HepG2 (cell line): Measurements from ENCODE around the gene IPPK. TPM values are rescaled to one million over a fixed set of nuclear protein-coding genes. Genes with fewer than 3 reads are reported as not detected.
A peak's percentile ranks its signal among the peaks of the same experiment; 100 is the strongest.

ENCODE experiments used
- ATRX ChIP-seq: sonication (generic); formaldehyde crosslinking; IDR thresholded peaks from 2 replicates; pipeline ENCODE4 v1.4.0; 2020; ENCODE audit warnings: missing genetic modification reagents, borderline replicate concordance
- HOXA5 ChIP-seq: sonication (generic); formaldehyde crosslinking; IDR thresholded peaks from 2 replicates; pipeline ENCODE4 v1.4.0; 2020; ENCODE audit warnings: missing genetic modification reagents
- MED8 ChIP-seq: sonication (generic); formaldehyde crosslinking; IDR thresholded peaks from 2 replicates; pipeline ENCODE4 v1.8.1; 2023; ENCODE audit warnings: mild to moderate bottlenecking, missing genetic modification reagents; ENCODE audit not compliant: insufficient replicate concordance
- NFYC ChIP-seq: IDR thresholded peaks from 2 replicates; pipeline ENCODE4 v1.6.1; 2016; ENCODE audit warnings: missing genetic modification reagents, missing compliant biosample characterization
- STAT6 ChIP-seq: sonication (generic); formaldehyde crosslinking; IDR thresholded peaks from 2 replicates; pipeline ENCODE4 v1.4.0; 2020; ENCODE audit warnings: missing genetic modification reagents, mild to moderate bottlenecking, borderline replicate concordance
- ZBTB3 ChIP-seq: sonication (generic); formaldehyde crosslinking; IDR thresholded peaks from 2 replicates; pipeline ENCODE4 v1.4.0; 2020; ENCODE audit warnings: low read depth, mild to moderate bottlenecking, moderate library complexity, missing genetic modification reagents, borderline replicate concordance
- ZBTB40 ChIP-seq, 2 experiments: fragments of 450-650 bp in 1 of 2; sonication (generic) in 1 of 2; formaldehyde crosslinking in 1 of 2; IDR thresholded peaks; 2 replicates each; pipeline versions ENCODE4 v1.6.1 to v1.8.0; 2016 to 2022; ENCODE audit warnings: antibody characterized with exemption in 1 of 2, mild to moderate bottlenecking in 1 of 2, missing genetic modification reagents in 1 of 2
- ZEB1 ChIP-seq: IDR thresholded peaks from 2 replicates; pipeline ENCODE4 v1.6.1; 2012; ENCODE audit warnings: mild to moderate bottlenecking, low read depth, inconsistent platforms; ENCODE audit not compliant: insufficient replicate concordance
- ZMYM2 ChIP-seq: sonication (generic); formaldehyde crosslinking; IDR thresholded peaks from 2 replicates; pipeline ENCODE4 v1.8.0; 2022; ENCODE audit warnings: mild to moderate bottlenecking, missing genetic modification reagents
- ZNF274 ChIP-seq: sonication (generic); formaldehyde crosslinking; IDR thresholded peaks from 2 replicates; pipeline ENCODE4 v1.5.1; 2020; ENCODE audit warnings: mild to moderate bottlenecking, missing genetic modification reagents
- ZNF557 ChIP-seq: sonication (generic); formaldehyde crosslinking; IDR thresholded peaks from 2 replicates; pipeline ENCODE4 v1.4.0; 2020; ENCODE audit warnings: missing genetic modification reagents
- polyA plus RNA-seq, 8 experiments: library from polyadenylated mRNA; depleted of rRNA in 3 of 8; stranded (reverse) in 7 of 8; unstranded in 1 of 8; fragments of >200 nt; fragmentation: Illumina TruSeq in 4 of 8; extraction: Trizol in 4 of 8; gene quantifications; 2 replicates each; pipeline versions ENCODE4 v1.2.1 to v1.2.3, GENCODE V29; 2011 to 2016; ENCODE audit warnings: low read depth in 4 of 8, missing spikeins in 1 of 8, mixed read lengths in 1 of 8; ENCODE audit not compliant: insufficient read depth in 1 of 8
- total RNA-seq, 5 experiments: library from RNA; depleted of rRNA; stranded (reverse); fragments of >200 nt; fragmentation: Illumina TruSeq; extraction: Trizol; gene quantifications; 2 replicates each; pipeline ENCODE4 v1.2.3, GENCODE V29; 2016; ENCODE audit warnings: low read depth in 1 of 5
- TF ChIP-seq, protein P1 (sequence below): IDR thresholded peaks from 2 replicates; pipeline ENCODE4 v1.4.0; 2020; ENCODE audit warnings: mild to moderate bottlenecking, missing genetic modification reagents

The IPPK gene
- total and polyA plus RNA-seq, 2 of the 13 experiments (the other 11 are each of a cell fraction or from before 2014, with no cell fraction given) = 9.9 to 14.1 TPM

GRCh38 chr9:92669890-92670708, at the start of gene IPPK (continued):
- TF ChIP-seq ZBTB40 (IDR thresholded peaks at IDR 0.05) = peak; percentile 93
- peak; percentile 59; the same call in 1 of the 2 replicates for TF ChIP-seq ZBTB40 (CRISPR knock-in tag; IDR thresholded peaks at IDR 0.05)
- TF ChIP-seq ATRX (CRISPR knock-in tag) = no peak
- TF ChIP-seq ZMYM2 (CRISPR knock-in tag) = no peak
- 0 out of 2 replicates have a peak, but pooled peaks have one; percentile 21 for TF ChIP-seq ZBTB3 (CRISPR knock-in tag)
- peak; percentile 15 for TF ChIP-seq MED8 (CRISPR knock-in tag)
- no peak for TF ChIP-seq ZNF557 (CRISPR knock-in tag)
- TF ChIP-seq ZNF274 (CRISPR knock-in tag) = peak; percentile 67; the same call in 1 of the 2 replicates
- no peak for TF ChIP-seq STAT6
- TF ChIP-seq NFYC (CRISPR knock-in tag) = peak; percentile 29; the same call in 1 of the 2 replicates
- no peak for TF ChIP-seq ZEB1
- TF ChIP-seq, protein P1, sequence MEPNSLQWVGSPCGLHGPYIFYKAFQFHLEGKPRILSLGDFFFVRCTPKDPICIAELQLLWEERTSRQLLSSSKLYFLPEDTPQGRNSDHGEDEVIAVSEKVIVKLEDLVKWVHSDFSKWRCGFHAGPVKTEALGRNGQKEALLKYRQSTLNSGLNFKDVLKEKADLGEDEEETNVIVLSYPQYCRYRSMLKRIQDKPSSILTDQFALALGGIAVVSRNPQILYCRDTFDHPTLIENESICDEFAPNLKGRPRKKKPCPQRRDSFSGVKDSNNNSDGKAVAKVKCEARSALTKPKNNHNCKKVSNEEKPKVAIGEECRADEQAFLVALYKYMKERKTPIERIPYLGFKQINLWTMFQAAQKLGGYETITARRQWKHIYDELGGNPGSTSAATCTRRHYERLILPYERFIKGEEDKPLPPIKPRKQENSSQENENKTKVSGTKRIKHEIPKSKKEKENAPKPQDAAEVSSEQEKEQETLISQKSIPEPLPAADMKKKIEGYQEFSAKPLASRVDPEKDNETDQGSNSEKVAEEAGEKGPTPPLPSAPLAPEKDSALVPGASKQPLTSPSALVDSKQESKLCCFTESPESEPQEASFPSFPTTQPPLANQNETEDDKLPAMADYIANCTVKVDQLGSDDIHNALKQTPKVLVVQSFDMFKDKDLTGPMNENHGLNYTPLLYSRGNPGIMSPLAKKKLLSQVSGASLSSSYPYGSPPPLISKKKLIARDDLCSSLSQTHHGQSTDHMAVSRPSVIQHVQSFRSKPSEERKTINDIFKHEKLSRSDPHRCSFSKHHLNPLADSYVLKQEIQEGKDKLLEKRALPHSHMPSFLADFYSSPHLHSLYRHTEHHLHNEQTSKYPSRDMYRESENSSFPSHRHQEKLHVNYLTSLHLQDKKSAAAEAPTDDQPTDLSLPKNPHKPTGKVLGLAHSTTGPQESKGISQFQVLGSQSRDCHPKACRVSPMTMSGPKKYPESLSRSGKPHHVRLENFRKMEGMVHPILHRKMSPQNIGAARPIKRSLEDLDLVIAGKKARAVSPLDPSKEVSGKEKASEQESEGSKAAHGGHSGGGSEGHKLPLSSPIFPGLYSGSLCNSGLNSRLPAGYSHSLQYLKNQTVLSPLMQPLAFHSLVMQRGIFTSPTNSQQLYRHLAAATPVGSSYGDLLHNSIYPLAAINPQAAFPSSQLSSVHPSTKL (CRISPR knock-in tag) = no peak; the same call in 1 of the 2 replicates
- peak; percentile 56; the same call in 1 of the 2 replicates for TF ChIP-seq HOXA5
